Measurements from ENCODE around the gene GOLGA1.

The GOLGA1 gene

GRCh38 chr9:124834591-124834990 lies 106.3 kb downstream of the GOLGA1 start:
- no peak for DNase-seq (ENCODE audit: low read depth)

- no peak for DNase-seq (ENCODE audit: low read depth)
These were observed 109.1 kb downstream of the GOLGA1 start for GRCh38 chr9:124831642-124832364.

- no peak for DNase-seq (ENCODE audit: low read depth)
These were observed 110.3 kb downstream of the GOLGA1 start for GRCh38 chr9:124830593-124830992.

GRCh38 chr9:124829334-124829669 lies 111.6 kb downstream of the GOLGA1 start:
- no peak for DNase-seq (ENCODE audit: low read depth)

GRCh38 chr9:124828489-124829333 lies 112.2 kb downstream of the GOLGA1 start:
- no peak for DNase-seq (ENCODE audit: low read depth)

Data from stimulated activated CD8-positive, alpha-beta memory T cell treated with anti-CD3 and anti-CD28 coated beads, Interleukin-15, amount 100 ng/mL, for 24 hours (primary cell).